HG03378 (cell line): Measurements from ENCODE around the gene CENPU.

Source experiments
- ATAC-seq: cut with Tn5 transposase; IDR thresholded peaks from one replicate; pipeline ENCODE4 v1.9.1; 2021; ENCODE audit warnings: mild to moderate bottlenecking, moderate library complexity; ENCODE audit not compliant: unreplicated experiment

The CENPU gene

GRCh38 chr4:184645904-184646610 lies 87.8 kb downstream of the CENPU start:
- no peak for ATAC-seq

- ATAC-seq: no peak
These were observed 89.2 kb downstream of the CENPU start for GRCh38 chr4:184644553-184645307.
